Measurements from ENCODE around the gene FGG.

Gene FGG

DNA sequence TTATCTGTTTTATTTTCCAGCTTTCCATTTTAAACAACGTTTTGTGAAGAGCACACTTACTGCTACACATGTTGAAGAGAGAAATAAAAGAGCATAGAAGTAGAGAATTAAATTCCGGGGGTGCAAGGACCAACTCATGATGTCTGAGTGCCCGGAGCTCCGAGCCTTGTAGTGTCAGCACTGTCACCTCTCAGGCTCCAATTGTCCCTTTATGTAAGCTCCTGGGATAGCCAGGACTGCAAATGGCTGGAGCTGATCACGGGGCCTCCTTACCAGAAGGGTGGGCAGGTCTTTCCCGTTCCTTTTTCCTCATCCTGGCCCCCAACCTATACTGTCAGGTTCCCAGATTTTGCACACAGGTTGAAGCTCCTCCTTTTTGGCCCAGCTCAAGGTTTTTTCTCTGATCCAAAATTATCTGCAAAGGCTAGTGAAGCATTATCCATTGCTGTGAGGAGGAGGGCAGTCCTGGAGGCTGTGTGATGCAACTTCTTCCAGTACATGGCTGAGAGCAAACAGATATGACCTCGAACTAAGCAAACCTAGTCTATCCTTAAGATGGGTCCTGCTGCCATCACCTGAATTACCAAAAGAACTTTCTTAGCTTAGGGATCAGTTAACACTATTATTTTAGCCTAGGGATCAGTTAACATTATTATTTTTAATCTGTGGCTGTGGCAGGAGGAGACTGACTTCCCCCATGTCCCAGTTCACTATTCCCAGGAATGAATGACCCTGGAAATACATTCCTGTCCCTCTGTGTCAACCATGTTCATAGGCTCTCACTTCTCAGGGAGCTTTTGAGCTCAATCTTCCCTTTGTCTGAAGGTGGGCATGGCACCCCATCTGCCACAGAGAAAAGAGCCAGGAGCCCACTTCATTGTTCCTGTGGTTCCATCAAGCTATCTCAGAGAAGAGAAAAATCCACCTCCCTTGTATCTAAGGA lies at the start of gene FGG:
Gene FGG, minus strand, starts transcription at position 185 of the 943 bp plus-strand sequence. Its CDS starts 47 bp downstream, at position 138.
- no peak for DNase-seq (ENCODE audit: low read depth in 2 of 2)

DNA sequence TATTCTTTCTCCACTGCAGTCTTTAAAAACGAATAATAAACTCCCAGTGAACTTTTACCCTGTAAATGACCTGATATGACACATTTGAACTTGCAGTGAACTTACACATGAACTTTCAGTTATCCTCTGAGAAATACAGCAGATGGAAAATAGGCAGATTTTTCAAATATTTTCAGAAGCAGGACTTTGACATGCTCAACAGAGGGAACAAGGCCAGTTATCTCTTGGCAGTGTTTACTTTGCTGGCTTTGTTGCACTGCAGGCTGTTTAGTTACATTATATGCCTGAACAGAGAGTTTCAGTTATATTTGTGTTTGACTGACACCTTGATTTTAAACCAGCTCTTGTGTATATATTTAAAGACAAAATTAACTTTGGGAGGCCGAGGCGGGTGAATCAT lies 47.6 kb upstream of the FGG start:
- DNase-seq (ENCODE audit: low read depth in 2 of 2) = no peak

DNA sequence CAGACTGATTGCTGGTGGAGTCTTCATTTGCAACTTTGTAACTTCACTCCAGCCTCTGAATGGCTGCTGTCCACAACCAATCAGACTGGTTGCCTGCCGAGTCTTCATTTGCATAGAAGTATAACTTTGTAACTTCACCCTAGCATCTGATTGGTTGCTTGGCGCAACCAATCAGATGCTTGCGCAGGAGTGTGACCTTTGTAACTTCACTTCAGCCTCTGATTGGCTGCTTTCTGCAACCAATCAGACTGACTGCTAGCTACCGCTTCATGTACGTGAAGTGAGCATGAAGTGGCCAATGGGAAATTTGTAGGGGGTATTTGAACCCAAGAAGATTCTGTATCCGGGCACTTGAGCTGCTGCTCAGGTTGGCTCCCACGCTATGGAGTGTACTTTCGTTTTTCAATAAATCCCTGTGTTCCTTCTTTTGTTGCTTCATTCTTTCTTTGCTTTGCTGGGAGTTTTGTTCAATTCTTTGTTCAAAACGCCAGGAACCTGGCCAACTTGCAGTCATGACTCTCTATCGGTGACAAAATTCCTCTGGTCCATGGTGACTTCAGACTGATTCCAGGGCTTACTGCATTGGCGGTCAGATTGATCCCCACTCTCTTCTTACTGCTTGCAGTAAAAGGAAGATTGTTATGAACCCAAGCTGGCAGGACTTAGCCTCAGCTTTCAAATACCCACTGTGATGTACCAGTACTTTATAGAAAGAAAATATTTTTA lies 46.4 kb upstream of the FGG start:
- DNase-seq (ENCODE audit: low read depth in 2 of 2) = no peak

DNA sequence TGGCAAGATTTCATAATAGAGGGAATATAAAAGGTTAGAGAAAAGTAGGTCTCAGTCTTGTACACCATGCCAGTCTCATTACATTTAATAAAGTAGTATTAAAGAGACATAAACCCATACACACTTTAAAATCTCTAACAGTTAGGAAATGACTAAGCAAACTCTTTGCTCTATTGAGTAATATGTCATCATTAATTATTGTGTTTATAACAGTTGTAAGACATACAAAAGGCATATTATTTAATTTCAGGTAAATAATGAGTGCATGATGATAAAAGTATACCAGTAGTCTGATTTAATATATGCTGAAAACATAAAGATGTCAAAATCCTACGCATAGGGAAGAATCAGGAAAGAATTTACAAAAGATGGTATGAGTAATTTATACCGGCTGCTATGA lies 31.0 kb upstream of the FGG start:
- no peak for DNase-seq (ENCODE audit: low read depth in 2 of 2)

DNA sequence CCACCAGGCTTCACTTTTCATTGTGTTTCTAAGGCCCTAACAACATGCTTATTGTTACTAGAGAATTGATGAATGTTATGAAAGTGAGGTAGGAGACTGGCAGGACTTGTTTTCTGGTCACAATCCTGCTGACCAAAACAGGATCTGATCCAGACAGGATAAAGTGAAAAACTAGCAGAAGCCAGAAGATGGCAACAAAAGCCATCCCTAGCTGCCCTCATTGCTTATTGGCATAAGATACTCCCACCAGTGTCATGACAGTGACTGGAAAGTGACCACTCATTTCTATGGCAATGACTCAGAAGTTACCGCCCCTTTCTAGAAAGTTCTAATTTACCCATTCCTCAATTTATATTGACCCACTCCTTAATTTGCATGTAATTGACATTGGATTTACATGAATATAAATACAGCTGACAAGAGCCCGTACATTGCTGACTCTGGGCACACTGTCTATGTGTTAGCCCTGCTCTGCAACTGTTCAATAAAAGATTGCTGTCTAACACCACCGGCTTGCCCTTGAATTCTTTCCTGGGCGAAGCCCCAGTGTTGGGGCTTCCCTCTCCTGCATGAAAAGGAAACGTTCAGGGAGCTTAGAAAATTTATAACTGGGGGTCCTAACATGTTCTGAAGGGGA lies 30.0 kb upstream of the FGG start:
- DNase-seq (ENCODE audit: low read depth in 2 of 2) = no peak

DNA sequence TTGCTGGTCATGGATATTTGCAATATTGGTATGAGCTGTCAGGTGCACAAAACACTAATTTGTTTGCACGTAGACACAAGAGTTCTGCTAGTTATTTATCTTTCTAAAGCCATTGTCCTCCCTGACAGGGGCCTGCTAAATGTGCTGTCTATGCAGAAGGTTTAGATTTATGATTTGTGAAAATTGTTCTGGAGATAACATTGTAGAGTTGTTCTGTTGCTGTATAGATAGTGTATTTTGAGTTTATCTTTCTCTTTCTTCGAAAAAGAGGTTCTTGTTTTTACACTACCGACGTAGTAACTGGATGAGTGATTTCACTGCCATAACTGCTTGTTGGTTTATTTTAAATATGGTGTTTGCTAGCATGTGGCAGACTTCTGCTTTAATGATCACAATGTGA lies 28.5 kb upstream of the FGG start:
- DNase-seq (ENCODE audit: low read depth in 2 of 2) = no peak

DNA sequence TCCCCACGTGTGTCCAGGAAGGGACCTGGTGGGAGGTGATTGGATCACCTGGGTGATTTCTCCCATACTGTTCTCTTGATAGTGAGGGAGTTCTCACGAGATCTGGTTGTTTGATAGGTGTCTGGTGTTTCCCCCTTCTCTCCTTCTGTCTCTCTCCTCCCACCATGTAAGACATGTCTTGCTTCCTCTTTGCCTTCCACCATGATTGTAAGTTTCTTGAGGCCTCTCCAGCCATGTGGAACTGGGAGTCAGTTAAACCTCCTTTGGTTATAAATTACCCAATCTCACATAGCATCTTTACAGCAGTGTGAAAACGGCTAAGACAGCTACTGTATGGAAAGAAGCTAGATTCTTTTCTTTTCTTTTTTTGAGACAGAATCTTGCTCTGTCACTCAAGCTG lies 21.6 kb upstream of the FGG start:
- DNase-seq (ENCODE audit: low read depth in 2 of 2) = no peak

DNA sequence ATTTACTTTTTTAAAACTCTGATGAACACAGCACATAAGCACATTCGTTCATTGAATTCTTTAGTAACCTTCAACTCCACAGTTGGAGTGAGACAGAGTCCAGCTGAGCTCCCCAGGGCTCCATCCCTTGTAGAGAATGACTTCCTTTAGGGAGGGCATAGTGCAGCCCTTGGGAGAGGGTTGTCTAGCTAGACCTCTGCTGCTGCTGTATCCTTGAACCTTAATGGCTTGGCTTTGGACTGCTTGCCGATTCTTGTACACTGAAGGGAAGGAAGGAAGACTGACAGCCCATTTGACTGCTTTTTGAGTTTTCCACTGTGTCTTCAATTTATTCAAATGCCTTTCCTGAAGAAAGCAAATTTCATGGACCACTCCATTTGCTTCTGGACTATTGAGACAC lies 19.4 kb upstream of the FGG start:
- DNase-seq (ENCODE audit: low read depth in 2 of 2) = no peak

DNA sequence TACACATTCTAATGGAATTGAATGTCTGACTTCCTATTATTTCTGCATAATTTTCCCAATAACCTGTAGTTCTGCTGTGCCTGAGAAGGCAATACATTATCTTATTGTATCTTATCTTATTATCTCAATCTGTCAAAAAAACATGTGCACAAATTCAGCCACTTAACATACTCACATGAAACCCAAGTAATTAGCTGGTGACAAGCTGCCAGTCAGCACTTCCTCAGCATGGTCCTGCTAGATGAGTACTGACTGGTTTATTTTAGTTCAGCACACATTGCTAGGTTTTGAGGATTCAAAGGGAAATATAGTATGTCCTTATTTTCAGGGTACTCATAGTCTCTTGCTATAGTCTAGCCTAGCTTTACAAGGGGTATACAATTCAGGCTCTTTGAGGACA lies 17.9 kb upstream of the FGG start:
- DNase-seq (ENCODE audit: low read depth in 2 of 2) = no peak

DNA sequence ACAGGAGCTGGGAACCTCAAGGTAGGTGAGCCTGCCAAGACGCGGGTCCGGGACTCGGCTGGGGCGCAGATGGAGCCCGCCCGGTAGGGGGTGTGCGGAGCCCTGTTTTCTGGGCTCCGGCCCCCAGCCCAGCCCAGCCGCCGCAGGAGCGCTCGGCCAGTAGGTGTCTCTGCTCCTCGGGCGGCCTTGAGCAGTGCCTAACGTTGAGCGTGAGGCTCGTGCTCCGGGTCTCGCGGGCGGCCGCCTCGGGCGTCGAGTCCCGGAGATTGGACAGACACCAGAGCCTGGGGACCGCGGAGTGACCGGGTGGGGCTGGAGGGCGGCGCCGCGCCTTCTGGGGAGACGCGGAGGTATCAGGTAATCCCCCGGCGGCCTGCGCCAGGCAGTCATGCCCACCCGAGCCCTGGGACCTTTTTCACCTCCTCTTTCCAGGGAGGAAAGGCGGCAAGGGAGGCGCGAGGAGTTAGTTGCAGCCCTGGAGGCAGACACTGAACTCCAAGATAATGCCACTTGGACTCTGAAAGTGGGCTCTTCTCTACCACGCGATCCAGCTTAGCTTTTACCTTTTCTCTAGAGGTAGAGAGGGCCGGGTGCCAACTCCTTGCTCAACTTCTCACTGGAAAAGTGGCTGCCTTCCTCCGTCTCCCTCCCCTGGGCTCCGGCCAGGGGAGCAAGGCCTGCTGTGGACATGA lies 14.5 kb upstream of the FGG start:
- peak in 1 of 2 donors; percentile 6 for DNase-seq (ENCODE audit: low read depth in 2 of 2)

DNA sequence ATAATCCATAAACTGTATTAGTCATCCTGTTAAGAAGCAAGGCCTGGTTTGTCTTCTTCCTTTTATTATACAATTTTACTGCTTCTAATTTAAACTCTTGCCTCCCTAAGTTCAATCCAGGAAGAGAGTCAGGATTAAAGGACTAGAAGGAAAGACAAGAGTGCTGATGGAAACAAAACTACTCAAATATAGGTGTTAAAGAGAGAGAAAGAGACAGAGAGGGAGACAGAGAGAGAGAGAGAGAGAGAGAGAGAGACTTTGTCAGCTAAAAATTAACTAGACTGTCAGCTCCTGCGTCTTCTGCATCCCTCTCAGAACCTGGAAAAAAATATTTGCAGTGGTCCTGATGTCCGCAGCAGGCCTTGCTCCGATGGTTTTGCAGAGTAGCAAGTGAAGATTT lies 13.5 kb upstream of the FGG start:
- no peak for DNase-seq (ENCODE audit: low read depth in 2 of 2)

DNA sequence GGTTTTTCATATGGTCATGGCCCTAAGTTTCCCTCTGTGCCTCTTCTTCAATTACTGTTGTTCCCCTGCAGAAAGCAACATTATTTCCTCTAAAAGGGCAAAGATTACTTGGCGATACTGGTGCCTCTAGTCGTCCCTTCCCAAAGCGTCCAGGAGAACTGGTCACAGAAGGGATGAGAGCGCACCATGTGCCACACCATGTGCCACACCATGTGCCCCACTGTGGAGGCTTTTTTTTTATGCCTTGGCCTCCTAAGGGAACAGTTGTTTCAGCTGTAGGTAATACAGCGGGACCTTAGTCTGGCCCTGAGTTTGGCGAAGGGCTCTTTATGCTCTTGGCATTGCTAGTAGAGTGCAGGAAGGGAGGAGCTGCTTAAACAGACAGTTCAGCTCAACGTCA lies 11.5 kb upstream of the FGG start:
- DNase-seq (ENCODE audit: low read depth in 2 of 2) = no peak

DNA sequence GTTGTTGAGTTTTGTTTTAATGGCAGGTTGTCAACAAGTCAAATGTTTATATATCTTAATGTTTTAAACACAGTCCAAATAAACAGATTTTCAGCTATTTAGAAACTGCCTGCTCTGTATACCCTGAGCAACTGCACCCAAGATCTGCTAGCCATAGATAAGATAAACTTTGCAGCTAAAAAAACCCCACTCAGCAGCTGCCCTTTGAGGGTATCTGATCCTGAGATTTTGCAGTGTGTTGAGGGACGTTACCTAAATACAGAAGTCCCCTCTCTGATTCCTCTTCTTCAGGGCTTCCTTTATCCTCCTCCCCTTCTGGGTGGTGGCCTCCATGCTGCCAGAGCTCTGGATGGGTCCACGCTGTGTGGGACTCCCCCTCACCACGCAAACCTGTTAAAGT lies 11.0 kb upstream of the FGG start:
- DNase-seq (ENCODE audit: low read depth in 2 of 2) = no peak

DNA sequence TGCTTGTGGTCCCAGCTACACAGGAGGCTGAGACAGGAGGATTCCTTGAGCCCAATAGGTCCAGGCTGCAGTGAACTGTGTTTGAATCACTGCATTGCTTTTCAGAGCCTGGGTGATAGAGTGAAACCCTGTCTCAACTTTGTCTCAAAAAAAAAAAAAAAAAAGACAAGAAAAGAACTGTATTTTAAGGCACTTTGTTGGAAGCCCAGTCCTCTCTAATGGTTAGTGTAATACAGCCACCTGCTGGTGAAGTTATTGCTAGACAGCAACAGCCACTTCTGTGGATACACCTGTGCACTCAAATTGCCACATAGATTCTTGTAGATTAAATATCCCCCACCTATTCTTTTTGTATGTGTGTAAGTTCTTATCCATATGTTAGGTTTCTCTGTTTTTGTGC lies 10.1 kb upstream of the FGG start:
- no peak for DNase-seq (ENCODE audit: low read depth in 2 of 2)

DNA sequence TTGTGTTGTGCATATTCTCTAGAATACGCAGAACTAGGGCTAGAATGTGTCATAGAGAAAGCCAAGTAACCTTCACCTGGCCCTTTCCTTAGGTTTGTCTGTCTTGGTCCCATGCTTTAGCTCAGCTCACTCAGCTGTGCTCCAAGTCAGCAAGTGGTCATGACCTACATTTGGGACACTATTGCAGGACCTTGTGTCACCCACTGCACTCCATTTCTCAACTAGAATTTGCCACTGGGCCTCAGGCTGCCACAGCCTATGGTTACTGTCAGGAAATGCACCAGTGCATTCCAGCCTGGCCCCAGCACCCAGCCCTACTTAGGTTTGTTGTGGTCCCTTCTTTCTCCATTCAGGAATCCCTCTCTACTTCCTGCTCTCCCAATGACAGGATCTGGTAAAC lies 7.7 kb upstream of the FGG start:
- no peak for DNase-seq (ENCODE audit: low read depth in 2 of 2)

DNA sequence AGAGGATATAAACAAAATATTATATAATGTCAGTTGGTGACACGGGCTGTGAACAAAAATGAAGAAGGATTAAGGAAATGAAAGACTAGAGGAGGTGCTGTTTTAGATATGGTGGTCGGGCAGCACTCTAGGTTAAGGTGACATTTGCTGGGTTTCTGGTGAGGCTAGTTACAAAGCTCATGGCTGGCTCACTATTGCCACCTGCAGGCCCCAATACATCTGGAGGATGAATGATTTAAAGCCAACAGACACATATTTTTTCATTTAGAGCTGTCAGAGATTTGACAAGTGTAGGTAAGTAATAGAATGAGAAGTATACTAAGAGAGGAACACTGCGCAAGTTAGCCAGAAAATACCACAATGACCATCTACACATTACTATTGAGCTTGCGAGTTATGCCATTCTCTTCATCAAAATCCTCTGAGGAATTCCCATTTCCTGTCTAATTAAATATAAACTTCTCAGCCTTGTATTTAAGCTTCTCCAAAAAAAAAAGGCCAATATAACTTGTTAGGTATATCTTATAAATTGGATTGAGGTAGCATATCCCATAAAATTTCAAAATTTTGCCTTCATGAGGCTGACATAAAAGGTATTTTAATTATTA lies 6.4 kb upstream of the FGG start:
- peak in 1 of 2 donors; percentile 9 for DNase-seq (ENCODE audit: low read depth in 2 of 2)

DNA sequence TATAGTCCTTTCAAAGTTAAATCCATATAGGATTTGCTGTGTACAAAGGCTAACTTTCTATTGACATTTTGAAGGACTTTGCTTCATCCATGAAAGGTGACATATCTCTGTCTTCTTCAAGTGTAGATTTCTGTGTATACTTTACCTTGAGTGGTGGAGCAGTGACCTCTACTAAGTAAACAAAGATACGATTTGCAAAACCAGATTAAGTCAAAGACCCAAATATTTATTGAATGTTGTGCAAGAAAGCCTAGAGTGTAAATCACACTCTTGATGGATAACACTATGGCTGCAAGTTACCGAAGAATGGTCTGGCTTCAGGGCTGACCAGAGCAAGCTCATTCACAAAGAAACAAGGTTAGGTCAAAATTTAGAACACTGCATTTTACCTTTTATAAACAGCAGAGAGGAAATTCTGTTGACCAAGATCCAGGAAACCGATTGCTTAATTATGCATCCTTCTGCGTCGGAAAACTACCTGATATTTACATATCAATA lies 5.4 kb upstream of the FGG start:
- DNase-seq (ENCODE audit: low read depth in 2 of 2) = no peak

DNA sequence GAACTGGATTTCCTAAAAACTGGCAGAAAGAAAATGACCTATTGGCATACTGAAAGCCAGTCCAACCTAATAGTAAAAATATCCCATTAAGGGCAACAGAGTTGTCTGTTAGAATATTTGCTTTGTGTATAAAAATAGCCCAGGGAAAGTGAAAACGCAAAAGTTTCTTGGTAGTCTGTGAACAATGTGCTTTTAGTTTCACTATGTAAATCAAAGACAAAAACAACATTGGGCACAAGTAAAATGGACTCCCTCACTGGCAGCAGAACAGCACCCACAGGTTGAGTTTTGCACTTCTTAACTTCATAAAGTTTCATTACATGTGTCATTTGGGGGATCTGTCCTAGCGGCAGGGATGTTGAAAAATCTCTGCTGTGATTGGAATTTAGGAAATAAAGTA lies 4.3 kb upstream of the FGG start:
- DNase-seq (ENCODE audit: low read depth in 2 of 2) = no peak

DNA sequence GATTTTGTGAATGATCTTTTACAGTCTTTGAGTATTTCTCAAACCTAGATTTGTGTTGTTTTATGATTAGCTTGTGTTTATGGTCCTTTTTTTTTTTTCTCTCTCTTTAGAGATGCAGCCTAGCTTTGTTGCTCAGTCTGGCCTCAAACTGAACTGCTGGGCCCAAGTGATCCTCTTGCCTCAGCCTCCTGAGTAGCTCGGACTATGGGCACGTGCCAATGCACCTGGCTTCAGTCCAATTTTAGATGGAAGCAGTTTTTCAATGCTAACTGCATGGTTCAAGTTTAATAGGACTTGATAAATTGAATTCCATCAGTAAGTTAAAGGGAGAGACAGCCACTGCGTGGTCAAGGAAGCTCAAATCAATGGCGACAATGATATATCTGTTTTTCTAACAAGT lies 3.8 kb upstream of the FGG start:
- no peak for DNase-seq (ENCODE audit: low read depth in 2 of 2)

DNA sequence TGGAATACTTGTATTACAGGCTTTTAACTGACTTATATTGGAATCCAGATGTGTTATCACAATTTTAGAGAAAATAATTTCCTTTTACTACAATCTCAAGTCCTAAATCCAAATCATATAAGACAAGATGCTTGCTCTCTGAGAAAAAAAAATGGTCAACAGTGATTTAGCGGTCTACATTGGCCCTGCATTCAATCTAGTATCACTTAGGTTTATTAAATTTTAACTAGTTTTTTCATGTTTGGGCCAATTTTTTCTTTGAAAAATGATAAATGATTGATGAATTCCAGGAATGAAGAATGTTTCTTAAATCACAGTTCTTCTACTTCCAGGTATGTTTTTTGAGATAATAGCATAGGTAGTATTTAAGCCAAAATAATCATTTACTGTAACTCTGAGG lies 2.8 kb upstream of the FGG start:
- no peak for DNase-seq (ENCODE audit: low read depth in 2 of 2)

DNA sequence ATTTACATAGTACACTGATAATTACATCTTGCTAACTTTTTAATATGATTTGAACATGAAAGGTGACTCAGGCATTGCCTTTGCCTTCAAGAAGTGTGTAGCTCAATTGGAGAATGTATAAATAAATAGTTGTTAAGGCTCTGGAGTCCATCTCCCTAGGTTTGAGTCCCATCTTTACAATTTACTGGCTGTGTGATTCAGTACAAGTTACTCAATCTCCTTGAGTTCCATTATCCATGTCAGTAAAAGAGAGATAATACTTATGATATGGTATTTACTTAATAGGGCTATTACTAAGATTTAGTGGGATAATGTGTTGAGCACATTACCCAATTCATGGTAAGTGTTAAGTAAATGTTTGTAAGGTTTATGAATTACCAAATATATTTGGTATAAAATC lies 1.9 kb upstream of the FGG start:
- DNase-seq (ENCODE audit: low read depth in 2 of 2) = no peak

DNA sequence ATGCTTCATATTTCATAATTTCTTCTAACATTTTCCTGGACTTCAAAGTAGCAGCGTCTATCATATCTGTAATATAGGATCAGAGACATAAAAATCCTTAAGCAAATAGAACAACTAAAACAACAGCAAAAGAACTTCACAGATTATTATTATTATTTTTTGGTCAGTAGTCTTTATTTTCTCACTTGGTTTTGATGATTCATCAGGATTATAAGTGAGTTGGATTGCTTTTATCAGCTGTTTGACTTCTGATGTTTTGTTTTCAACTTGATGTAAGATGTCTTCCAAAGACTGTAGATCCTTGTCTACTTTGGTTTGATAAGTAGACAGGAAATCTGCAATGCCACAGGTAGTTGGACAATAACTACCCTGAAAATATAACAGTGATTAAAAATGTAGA lies 623 bp downstream of the FGG start:
- no peak for DNase-seq (ENCODE audit: low read depth in 2 of 2)
